ENCODE measurements around the gene SIX2. TPM values are rescaled to one million over a fixed set of nuclear protein-coding genes. Genes with fewer than 3 reads are reported as not detected.
A peak's percentile ranks its signal among the peaks of the same experiment; 100 is the strongest.

SIX2 gene
- total RNA-seq (not detected), polyA plus RNA-seq (not detected), total RNA-seq (not detected)

GRCh38 chr2:45009303-45009927 is at the start of gene SIX2:
SIX2 (minus strand) TSS chr2:45009452; CDS start chr2:45009110, 342 bp downstream.
- peaks cover 54 to 80% (median 66%) of the 10 kb centered on the region in 5 donors for H3K27me3 Mint-ChIP-seq
- Histone ChIP-seq H3K27ac (ENCODE audit: low read depth, low read length) (no peak within 1 kb of the TSS), H3K9me3 (ENCODE audit: control insufficient read depth in 2 of 3, low read length in 3 of 3) (no peaks in the 10 kb centered on the region), H3K36me3 (ENCODE audit: control insufficient read depth in 2 of 3, insufficient read depth in 3 of 3, low read length in 3 of 3) (no peaks in the 10 kb centered on the region), H3K4me3 (ENCODE audit: low read length) (peak within 1 kb of the TSS; percentile 27), H3K27me3 (ENCODE audit: control insufficient read depth in 2 of 2, insufficient read depth in 2 of 2, low read length in 2 of 2) (peaks cover 4 to 5% of the 10 kb centered on the region in 2 donors), H3K4me1 (ENCODE audit: control insufficient read depth in 2 of 2, insufficient read depth in 2 of 2, low read length in 2 of 2) (no peaks in the 10 kb centered on the region)
- H3K27ac Mint-ChIP-seq, result peak within 1 kb of the TSS in 1 of 9 donors; percentile 62
- peaks cover 0 to 4% (median 0%) of the 10 kb centered on the region in 5 donors for H3K36me3 Mint-ChIP-seq
- intact Hi-C loops (cut with micrococcal nuclease), result loop anchor here in 1 of 2 donors (5.0 kb wide), 1 partner anchor 207 kb away; no protein-coding TSS in a partner anchor
- ATAC-seq (no peak), DNase-seq (no peak)
- ChIA-PET CTCF (no interaction called here), POLR2A (no interaction called here)
- peaks cover 6 to 41% (median 35%) of the 10 kb centered on the region in 7 donors for H3K4me1 Mint-ChIP-seq
- H3K4me3 Mint-ChIP-seq, result peak within 1 kb of the TSS; percentile 56 to 82 (median 69)
- H3K9me3 Mint-ChIP-seq, result peaks cover 0 to 1% (median 0%) of the 10 kb centered on the region in 11 donors

GRCh38 chr2:45055162-45055605 is 45.9 kb upstream of the SIX2 start:
- no peaks in the 10 kb centered on the region for H3K9me3 ChIP-seq (ENCODE audit: control insufficient read depth in 2 of 3, low read length in 3 of 3)
- H3K27ac Mint-ChIP-seq, result no peak overlapping the region
- no peaks in the 10 kb centered on the region for H3K4me1 ChIP-seq (ENCODE audit: control insufficient read depth in 2 of 2, insufficient read depth in 2 of 2, low read length in 2 of 2)
- DNase-seq (no peak), ATAC-seq (no peak)
- H3K4me3 Mint-ChIP-seq, result no peak overlapping the region
- H3K27me3 ChIP-seq (ENCODE audit: control insufficient read depth in 2 of 2, insufficient read depth in 2 of 2, low read length in 2 of 2), result no peaks in the 10 kb centered on the region
- peaks cover 0 to 4% (median 0%) of the 10 kb centered on the region in 5 donors for H3K36me3 Mint-ChIP-seq
- H3K27ac ChIP-seq (ENCODE audit: low read depth, low read length), result no peak overlapping the region
- ChIA-PET POLR2A (no interaction called here), CTCF (no interaction called here)
- H3K36me3 ChIP-seq (ENCODE audit: control insufficient read depth in 2 of 3, insufficient read depth in 3 of 3, low read length in 3 of 3), result no peaks in the 10 kb centered on the region
- intact Hi-C loops (cut with micrococcal nuclease), result no loop called here
- peaks cover 0 to 12% (median 4%) of the 10 kb centered on the region in 5 donors for H3K27me3 Mint-ChIP-seq
- H3K4me3 ChIP-seq (ENCODE audit: low read length), result no peak overlapping the region
- no peaks in the 10 kb centered on the region for H3K4me1 Mint-ChIP-seq
- H3K9me3 Mint-ChIP-seq, result peaks cover 0 to 6% (median 2%) of the 10 kb centered on the region in 11 donors

- CTCF ChIA-PET, result no interaction called here
- no peak overlapping the region for H3K4me3 Mint-ChIP-seq
- intact Hi-C loops (cut with micrococcal nuclease), result no loop called here
- peaks cover 0 to 4% (median 0%) of the 10 kb centered on the region in 5 donors for H3K36me3 Mint-ChIP-seq
- Histone ChIP-seq H3K4me1 (ENCODE audit: control insufficient read depth in 2 of 2, insufficient read depth in 2 of 2, low read length in 2 of 2) (no peaks in the 10 kb centered on the region), H3K27me3 (ENCODE audit: control insufficient read depth in 2 of 2, insufficient read depth in 2 of 2, low read length in 2 of 2) (no peaks in the 10 kb centered on the region), H3K27ac (ENCODE audit: low read depth, low read length) (no peak overlapping the region), H3K9me3 (ENCODE audit: control insufficient read depth in 2 of 3, low read length in 3 of 3) (no peaks in the 10 kb centered on the region), H3K4me3 (ENCODE audit: low read length) (no peak overlapping the region), H3K36me3 (ENCODE audit: control insufficient read depth in 2 of 3, insufficient read depth in 3 of 3, low read length in 3 of 3) (no peaks in the 10 kb centered on the region)
- H3K27ac Mint-ChIP-seq, result no peak overlapping the region
- DNase-seq, result no peak
- H3K27me3 Mint-ChIP-seq, result peaks cover 0 to 12% (median 4%) of the 10 kb centered on the region in 5 donors
- POLR2A ChIA-PET, result no interaction called here
- no peaks in the 10 kb centered on the region for H3K4me1 Mint-ChIP-seq
- no peak for ATAC-seq
- peaks cover 0 to 6% (median 2%) of the 10 kb centered on the region in 11 donors for H3K9me3 Mint-ChIP-seq
Measured at GRCh38 chr2:45053966-45054365, 44.7 kb upstream of the SIX2 start.

- no peak overlapping the region for H3K27ac ChIP-seq (ENCODE audit: low read depth, low read length)
- no peak overlapping the region for H3K4me3 ChIP-seq (ENCODE audit: low read length)
- no peaks in the 10 kb centered on the region for H3K4me1 ChIP-seq (ENCODE audit: control insufficient read depth in 2 of 2, insufficient read depth in 2 of 2, low read length in 2 of 2)
- no peak for ATAC-seq
- intact Hi-C loops (cut with micrococcal nuclease), result no loop called here
- H3K4me1 Mint-ChIP-seq, result no peaks in the 10 kb centered on the region
- peaks cover 0 to 12% (median 7%) of the 10 kb centered on the region in 5 donors for H3K27me3 Mint-ChIP-seq
- no peak for DNase-seq
- H3K9me3 Mint-ChIP-seq, result peaks cover 0 to 2% (median 0%) of the 10 kb centered on the region in 11 donors
- no peaks in the 10 kb centered on the region for H3K27me3 ChIP-seq (ENCODE audit: control insufficient read depth in 2 of 2, insufficient read depth in 2 of 2, low read length in 2 of 2)
- POLR2A ChIA-PET, result no interaction called here
- no peaks in the 10 kb centered on the region for H3K9me3 ChIP-seq (ENCODE audit: control insufficient read depth in 2 of 3, low read length in 3 of 3)
- H3K36me3 ChIP-seq (ENCODE audit: control insufficient read depth in 2 of 3, insufficient read depth in 3 of 3, low read length in 3 of 3), result no peaks in the 10 kb centered on the region
- CTCF ChIA-PET, result no interaction called here
- H3K36me3 Mint-ChIP-seq, result peaks cover 0 to 4% (median 0%) of the 10 kb centered on the region in 5 donors
- H3K27ac Mint-ChIP-seq, result no peak overlapping the region
- H3K4me3 Mint-ChIP-seq, result no peak overlapping the region
Measured at GRCh38 chr2:45052388-45052928, 43.2 kb upstream of the SIX2 start.

- Mint-ChIP-seq H3K9me3 (peaks cover 0 to 2% (median 0%) of the 10 kb centered on the region in 11 donors), H3K4me1 (no peaks in the 10 kb centered on the region), H3K27ac (no peak overlapping the region), H3K4me3 (no peak overlapping the region), H3K36me3 (peaks cover 0 to 4% (median 0%) of the 10 kb centered on the region in 5 donors), H3K27me3 (peaks cover 0 to 15% (median 7%) of the 10 kb centered on the region in 5 donors)
- Histone ChIP-seq H3K27ac (ENCODE audit: low read depth, low read length) (no peak overlapping the region), H3K4me3 (ENCODE audit: low read length) (no peak overlapping the region), H3K27me3 (ENCODE audit: control insufficient read depth in 2 of 2, insufficient read depth in 2 of 2, low read length in 2 of 2) (no peaks in the 10 kb centered on the region), H3K36me3 (ENCODE audit: control insufficient read depth in 2 of 3, insufficient read depth in 3 of 3, low read length in 3 of 3) (no peaks in the 10 kb centered on the region), H3K9me3 (ENCODE audit: control insufficient read depth in 2 of 3, low read length in 3 of 3) (no peaks in the 10 kb centered on the region), H3K4me1 (ENCODE audit: control insufficient read depth in 2 of 2, insufficient read depth in 2 of 2, low read length in 2 of 2) (no peaks in the 10 kb centered on the region)
- DNase-seq, result no peak
- POLR2A ChIA-PET, result no interaction called here
- intact Hi-C loops (cut with micrococcal nuclease), result no loop called here
- ATAC-seq, result no peak
- CTCF ChIA-PET, result no interaction called here
Measured at GRCh38 chr2:45049569-45050336, 40.5 kb upstream of the SIX2 start.

- H3K36me3 ChIP-seq (ENCODE audit: control insufficient read depth in 2 of 3, insufficient read depth in 3 of 3, low read length in 3 of 3), result no peaks in the 10 kb centered on the region
- H3K27ac ChIP-seq (ENCODE audit: low read depth, low read length), result no peak overlapping the region
- no peaks in the 10 kb centered on the region for H3K27me3 ChIP-seq (ENCODE audit: control insufficient read depth in 2 of 2, insufficient read depth in 2 of 2, low read length in 2 of 2)
- Mint-ChIP-seq H3K4me1 (no peaks in the 10 kb centered on the region), H3K27me3 (peaks cover 10 to 20% (median 11%) of the 10 kb centered on the region in 5 donors), H3K4me3 (no peak overlapping the region), H3K27ac (no peak overlapping the region), H3K36me3 (no peaks in the 10 kb centered on the region), H3K9me3 (no peaks in the 10 kb centered on the region)
- no peak overlapping the region for H3K4me3 ChIP-seq (ENCODE audit: low read length)
- no peak for DNase-seq
- ChIA-PET POLR2A (no interaction called here), CTCF (no interaction called here)
- intact Hi-C loops (cut with micrococcal nuclease), result no loop called here
- H3K4me1 ChIP-seq (ENCODE audit: control insufficient read depth in 2 of 2, insufficient read depth in 2 of 2, low read length in 2 of 2), result no peaks in the 10 kb centered on the region
- ATAC-seq, result no peak
- H3K9me3 ChIP-seq (ENCODE audit: control insufficient read depth in 2 of 3, low read length in 3 of 3), result no peaks in the 10 kb centered on the region
Measured at GRCh38 chr2:45047301-45047700, 38.0 kb upstream of the SIX2 start.

Data from naive thymus-derived CD4-positive, alpha-beta T cell (primary cell).